B cell (primary cell): ENCODE data around the gene LONRF2.

Source experiments
- CTCF ChIP-seq: fragments of 200-600 bp; IDR thresholded peaks from one replicate; pipeline ENCODE4 v1.8.0; 2022; ENCODE audit warnings: antibody characterized with exemption, mild to moderate bottlenecking
- EZH2 ChIP-seq: IDR thresholded peaks from 2 replicates; pipeline ENCODE4 v1.6.1; 2012; ENCODE audit warnings: borderline replicate concordance, low read depth, mild to moderate bottlenecking, moderate library complexity, low read length; ENCODE audit not compliant: insufficient read depth, poor library complexity, severe bottlenecking

- TF ChIP-seq CTCF: no peak
- no peak for TF ChIP-seq EZH2
These were observed 57.6 kb downstream of the LONRF2 start for GRCh38 chr2:100264651-100265050.
